Ascending aorta (tissue), 2 donors: Measurements from ENCODE around the gene PTPN13. TPM values are rescaled to one million over a fixed set of nuclear protein-coding genes. Genes with fewer than 3 reads are reported as not detected.

Experiments
- DNase-seq, 2 donors: peaks; one replicate each; pipeline ENCODE4 v3.0.0-alpha.2; 2019; ENCODE audit warnings: low spot score in 2 of 2
- H3K27ac ChIP-seq, 2 donors: fragments of 200-600 bp; sonication (generic); one replicate each; pipeline ENCODE4 v1.5.1; 2016 to 2017; ENCODE audit warnings: mild to moderate bottlenecking in 1 of 2
- H3K27me3 ChIP-seq: fragments of 200-600 bp; sonication (generic); one replicate; pipeline ENCODE4 v1.5.1; 2017
- H3K36me3 ChIP-seq, 2 donors: fragments of 200-600 bp; sonication (generic); one replicate each; pipeline ENCODE4 v1.5.1; 2016
- H3K4me1 ChIP-seq, 2 donors: fragments of 200-600 bp; sonication (generic); one replicate each; pipeline ENCODE4 v1.5.1; 2016 to 2017; ENCODE audit warnings: mild to moderate bottlenecking in 1 of 2
- H3K4me3 ChIP-seq, 2 donors: fragments of 200-600 bp; sonication (generic); one replicate each; pipeline ENCODE4 v1.5.1; 2016 to 2017; ENCODE audit warnings: mild to moderate bottlenecking in 1 of 2
- H3K9me3 ChIP-seq, 2 donors: fragments of 200-600 bp; sonication (generic); one replicate each; pipeline ENCODE4 v1.5.1; 2016
- CTCF ChIP-seq, 3 experiments: fragments of 200-600 bp in 2 of 3; fragments of 450-650 bp in 1 of 3; sonication (generic) in 2 of 3; IDR thresholded peaks; one replicate each; pipeline ENCODE4 v1.5.1; 2016 to 2019; ENCODE audit warnings: antibody characterized with exemption in 3 of 3, mild to moderate bottlenecking in 1 of 3, moderate library complexity in 1 of 3
- intact Hi-C: fragments of 100-400 bp; cut with DNase I; formaldehyde crosslinking; loops from one replicate; pipeline ENCODE4 v1.15.1; 2023
- total RNA-seq: library from RNA; depleted of rRNA; stranded (reverse); fragments of >200 nt; gene quantifications from one replicate; pipeline ENCODE4 v1.1.0, GENCODE V29; 2016

The PTPN13 gene
- total RNA-seq, 1 donor from 2014 or later, result 20.8 TPM

- Histone ChIP-seq H3K9me3 (no peaks in the 10 kb centered on the region), H3K27ac (no peak overlapping the region), H3K36me3 (no peaks in the 10 kb centered on the region), H3K4me1 (no peaks in the 10 kb centered on the region), H3K4me3 (no peak overlapping the region), H3K27me3 (no peaks in the 10 kb centered on the region)
- intact Hi-C loops, result no loop called here
- DNase-seq, result no peak
- no peak for TF ChIP-seq CTCF (IDR thresholded peaks at IDR 0.05)
Observed at GRCh38 chr4:86855572-86855971, 261.5 kb downstream of the PTPN13 start.

GRCh38 chr4:86856896-86857295, 262.8 kb downstream of the PTPN13 start:
- Histone ChIP-seq H3K27ac (no peak overlapping the region), H3K36me3 (no peaks in the 10 kb centered on the region), H3K9me3 (no peaks in the 10 kb centered on the region), H3K4me3 (no peak overlapping the region), H3K4me1 (no peaks in the 10 kb centered on the region), H3K27me3 (no peaks in the 10 kb centered on the region)
- no peak for TF ChIP-seq CTCF (IDR thresholded peaks at IDR 0.05)
- intact Hi-C loops, result no loop called here
- no peak for DNase-seq

- H3K27me3 ChIP-seq, result no peaks in the 10 kb centered on the region
- intact Hi-C loops, result no loop called here
Observed at GRCh38 chr4:86857341-86858052, 263.4 kb downstream of the PTPN13 start.

More at GRCh38 chr4:86857341-86858052, 263.4 kb downstream of the PTPN13 start:
- DNase-seq, result no peak
- Histone ChIP-seq H3K4me3 (no peak overlapping the region), H3K9me3 (no peaks in the 10 kb centered on the region), H3K27ac (no peak overlapping the region), H3K36me3 (no peaks in the 10 kb centered on the region), H3K4me1 (no peaks in the 10 kb centered on the region)
- no peak for TF ChIP-seq CTCF (IDR thresholded peaks at IDR 0.05)

Other genes starting within 250 kb of the PTPN13 start
- 9.3 TPM for gene MAPK10, start 234.3 kb upstream of the PTPN13 start, total RNA-seq